Germinal center (tissue), 1 donor: Measurements from ENCODE around the gene GNS.

Experiments
- DNase-seq: peaks from one replicate; pipeline ENCODE4 v3.0.0; 2012; ENCODE audit warnings: mixed read lengths, low spot score

GNS gene

DNA sequence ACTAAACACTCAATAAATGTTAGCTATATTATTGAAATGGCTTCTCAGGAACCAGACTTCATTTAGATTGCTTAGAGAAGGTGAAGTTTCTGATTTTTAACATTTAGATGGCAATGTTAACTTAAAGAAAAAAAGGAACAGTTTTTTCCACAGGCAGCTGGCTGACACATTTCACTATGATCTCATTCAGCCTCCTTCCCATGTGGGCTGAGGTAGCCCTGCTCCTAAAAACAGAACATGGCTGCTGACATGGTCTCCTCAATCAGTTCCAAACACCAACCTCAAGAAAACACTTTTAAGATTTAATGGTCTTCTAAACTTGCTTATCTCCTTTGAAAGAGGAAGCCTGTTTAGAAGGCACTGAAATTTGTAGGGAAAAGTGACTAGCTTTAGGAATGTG, 23.8 kb downstream of the GNS start:
- no peak for DNase-seq

DNA sequence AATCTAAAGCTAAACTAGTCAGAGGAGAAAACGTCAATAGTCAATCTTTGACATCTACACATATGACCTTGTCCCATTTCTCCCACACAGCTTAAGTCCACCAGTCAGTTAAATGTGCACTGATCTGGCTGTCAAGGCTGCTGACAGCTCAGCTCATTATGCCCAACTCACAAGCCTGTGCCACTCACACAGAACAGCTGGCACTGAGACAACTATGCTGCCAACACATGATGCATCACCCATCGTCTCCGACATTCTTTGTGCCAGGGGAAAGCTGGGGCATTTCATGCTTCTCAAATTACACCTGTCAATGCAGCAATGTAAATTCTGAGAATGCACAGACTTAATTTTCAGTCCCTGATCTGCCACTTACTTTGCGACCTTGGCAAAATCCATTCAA, 25.3 kb downstream of the GNS start:
- DNase-seq, result no peak

DNA sequence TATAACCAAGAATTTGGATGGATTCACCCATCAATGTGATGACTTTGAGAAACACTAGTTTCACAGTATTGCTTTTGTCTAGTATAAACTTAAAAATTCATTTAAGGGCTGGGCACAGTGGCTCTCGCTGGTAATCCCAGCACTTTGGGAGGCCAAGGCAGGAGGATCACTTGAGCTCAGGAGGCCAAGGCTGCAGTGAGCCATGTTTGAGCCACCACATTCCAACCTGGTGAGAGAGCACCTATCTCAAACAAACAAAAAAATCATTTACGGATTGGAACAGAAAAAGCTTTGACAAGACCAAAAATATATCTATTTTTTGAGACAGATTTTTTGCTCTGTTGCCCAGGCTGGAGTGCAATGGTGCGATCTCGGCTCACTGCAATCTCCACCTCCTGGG, 27.5 kb downstream of the GNS start:
- no peak for DNase-seq

DNA sequence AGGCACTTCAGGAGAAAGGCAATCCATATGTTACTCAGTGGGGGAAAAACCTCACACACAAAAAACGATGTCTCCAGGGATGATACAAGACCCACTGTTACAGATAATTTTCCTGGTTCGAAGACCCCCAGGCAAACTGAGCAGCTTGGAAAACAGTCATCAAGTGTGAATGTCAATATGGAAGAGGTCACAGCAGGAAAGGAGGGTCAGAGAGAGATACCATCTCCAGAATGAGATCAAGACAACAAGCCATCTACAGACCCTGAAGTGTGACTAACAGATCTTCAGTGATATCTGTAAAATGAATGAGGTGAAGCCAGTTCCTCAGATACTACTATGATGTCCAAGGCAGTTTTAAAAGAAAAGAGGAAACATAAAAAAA, 28.6 kb downstream of the GNS start:
- no peak for DNase-seq

DNA sequence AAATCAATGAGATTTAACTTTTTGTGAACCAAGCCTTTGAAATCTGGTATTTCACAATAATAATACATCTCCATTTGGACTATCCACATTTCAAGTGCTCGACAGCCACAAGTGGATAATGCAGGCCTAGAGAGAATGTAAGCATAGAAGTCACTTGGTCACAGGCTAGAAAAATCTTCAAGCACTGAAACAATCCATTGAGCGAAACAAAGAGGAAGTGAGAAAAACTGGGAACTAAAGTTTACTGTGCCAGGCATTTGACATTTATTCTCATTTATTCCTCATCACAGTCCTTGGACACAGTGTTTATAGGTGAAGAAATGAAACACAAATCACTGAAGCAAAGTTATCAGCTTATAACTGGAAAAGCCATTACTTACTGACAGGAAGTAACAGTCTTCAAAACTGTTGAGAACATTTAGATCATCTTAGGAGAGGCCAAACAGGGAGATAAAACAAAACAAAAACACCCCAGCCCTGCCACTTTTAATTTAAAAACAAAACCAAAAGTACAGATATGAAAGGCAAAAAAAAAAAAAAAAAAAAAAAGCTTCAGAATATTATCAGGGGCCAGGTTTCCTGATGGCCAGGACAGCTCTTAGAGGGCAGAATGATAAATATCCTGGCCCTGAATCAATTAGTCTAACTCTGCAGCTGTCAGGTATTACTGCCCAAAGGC, 29.2 kb downstream of the GNS start:
- peak; percentile 15 for DNase-seq

DNA sequence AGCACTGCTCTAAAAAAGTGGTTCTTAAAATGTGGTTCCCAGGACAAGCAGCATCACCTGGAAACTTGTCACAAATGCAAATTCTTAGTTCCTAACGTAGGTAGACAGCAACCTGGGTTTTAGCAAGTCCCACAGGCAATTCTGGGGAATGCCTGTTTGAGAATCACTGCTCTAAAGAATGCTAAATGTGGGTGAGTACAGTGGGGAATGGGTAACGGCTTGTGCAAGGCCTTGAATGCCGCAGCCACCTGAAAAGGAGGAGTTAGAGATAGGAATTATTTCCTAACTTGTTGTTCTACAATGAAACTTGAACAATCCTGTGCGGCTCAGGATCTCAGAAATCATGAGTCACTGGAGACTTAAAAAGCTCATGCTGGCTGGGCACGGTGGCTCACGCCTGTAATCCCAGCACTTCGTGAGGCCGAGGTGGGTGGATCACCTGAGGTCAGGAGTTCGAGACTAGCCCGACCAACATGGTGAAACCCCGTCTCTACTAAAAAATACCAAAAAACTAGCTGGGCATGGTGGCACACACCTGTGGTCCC, 34.9 kb downstream of the GNS start:
- DNase-seq, result no peak

DNA sequence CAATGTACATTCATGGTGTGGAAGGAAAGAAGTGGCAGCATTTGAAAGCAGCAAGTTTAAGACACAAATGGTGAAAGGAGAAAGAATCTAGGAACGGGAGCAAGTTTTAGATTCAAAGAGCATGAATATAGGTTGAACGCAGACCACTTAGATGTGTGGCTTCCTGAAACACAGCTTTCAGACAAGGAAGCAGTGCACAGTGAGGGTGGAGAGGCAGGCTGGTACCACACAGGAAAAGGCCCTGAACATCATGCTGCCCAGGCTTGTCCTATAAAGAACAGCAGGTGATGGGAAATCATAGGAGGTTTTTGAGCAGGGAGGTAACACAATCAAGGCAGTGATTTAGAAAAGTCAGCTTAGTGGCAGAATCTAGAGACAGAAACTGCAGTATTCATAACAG, 35.6 kb downstream of the GNS start:
- no peak for DNase-seq

DNA sequence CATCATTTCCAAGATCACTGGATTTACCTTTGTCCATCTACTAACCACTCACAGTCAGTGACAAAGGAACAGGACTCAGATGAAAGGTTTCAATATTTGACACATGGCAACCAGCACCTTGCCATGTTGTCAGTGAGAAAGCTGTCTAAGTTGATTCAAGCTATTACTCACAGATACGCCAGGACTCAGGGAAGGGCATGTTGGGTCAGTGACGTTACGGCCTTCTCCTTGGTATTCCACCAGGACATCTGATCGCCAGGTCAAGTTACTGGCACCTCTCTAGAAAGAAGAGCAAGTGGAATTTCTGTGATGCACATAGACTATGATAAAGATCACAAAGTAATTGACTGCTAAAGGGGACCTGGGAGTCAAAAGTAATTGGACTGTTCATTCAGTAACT, 36.4 kb downstream of the GNS start:
- no peak for DNase-seq

DNA sequence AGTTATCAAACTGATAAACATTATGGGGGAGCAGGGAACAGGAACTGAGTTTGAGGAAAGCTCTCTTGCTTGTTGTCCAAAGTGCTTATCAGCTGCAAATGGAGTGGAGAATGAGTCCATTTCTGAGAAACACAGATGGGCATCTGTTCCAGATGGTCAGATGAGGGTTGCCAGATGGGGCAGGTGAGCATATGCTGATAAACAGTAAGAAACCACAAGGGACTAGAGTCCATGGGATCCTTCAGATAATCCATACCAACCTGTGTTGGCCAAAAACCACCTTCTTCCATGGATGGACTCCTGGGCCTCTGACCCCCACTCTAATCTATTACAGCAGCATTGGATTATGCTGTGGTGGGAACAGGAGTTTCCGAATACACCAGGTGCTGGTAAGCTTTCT, 38.3 kb downstream of the GNS start:
- no peak for DNase-seq

DNA sequence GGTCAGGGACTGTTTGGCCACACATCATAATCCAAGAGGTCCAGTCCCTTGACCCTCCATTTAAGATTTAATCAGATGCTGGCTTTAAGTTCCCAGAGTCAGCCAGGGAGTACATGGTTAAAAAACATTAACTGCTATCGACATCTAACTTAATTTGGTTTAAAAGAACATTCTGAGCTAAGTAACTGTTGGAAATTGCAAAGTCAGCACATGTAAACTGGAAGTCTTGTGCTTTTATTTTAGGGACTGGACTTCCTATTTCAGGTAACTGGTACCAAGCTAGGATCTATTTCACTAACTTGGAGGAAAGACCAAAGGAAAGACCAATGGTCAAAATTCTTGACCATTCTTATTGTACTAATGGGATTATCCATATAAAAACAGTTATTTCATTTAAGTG, 40.6 kb downstream of the GNS start:
- DNase-seq, result no peak

DNA sequence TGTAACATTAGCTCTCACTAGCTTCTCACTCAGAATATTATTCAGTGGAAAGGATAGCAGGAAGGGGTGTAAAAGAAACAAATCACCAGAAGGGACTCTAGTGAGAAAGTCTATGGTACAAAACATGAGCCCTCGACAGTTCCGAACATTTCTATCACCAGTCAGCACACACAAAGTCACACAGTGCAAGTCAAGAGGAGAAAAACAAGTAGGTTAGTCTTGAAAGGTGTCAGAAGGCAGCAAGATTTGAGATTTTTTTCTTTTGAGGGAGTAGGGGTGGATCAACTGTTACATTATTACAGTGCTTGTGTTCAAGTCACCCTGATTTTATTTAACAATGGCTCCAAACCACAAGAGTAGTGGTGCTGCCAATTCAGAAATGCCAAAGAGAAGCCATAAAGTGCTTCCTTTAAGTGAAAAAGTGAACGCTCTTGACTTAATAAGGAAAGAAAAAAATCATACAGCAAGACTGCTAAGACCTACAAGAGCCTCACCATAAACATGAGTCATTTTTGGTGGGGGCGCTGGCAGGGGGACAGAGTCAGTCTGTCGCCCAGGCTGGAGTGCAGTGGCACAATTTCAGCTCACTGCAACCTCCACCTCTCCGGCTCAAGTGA, 42.3 kb downstream of the GNS start:
- DNase-seq, result no peak

DNA sequence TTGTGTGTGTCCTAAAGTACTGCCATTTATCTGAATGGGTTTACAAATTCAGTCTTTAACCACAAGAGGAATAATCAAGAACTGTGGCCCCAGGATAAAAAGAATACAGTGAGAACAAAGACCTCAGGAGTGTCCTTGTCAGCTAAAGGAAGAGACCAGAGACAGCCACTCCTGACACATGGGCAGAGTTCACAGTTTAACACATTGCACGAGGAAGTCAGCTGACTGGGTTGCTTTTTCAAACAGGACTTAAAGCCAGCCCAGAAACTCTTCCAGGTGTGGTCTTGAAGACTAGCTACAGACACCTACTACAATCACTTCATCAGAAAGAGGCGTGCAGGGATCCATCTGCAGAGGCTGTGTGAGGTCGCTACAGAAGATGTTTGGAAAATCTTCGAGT, 42.8 kb downstream of the GNS start:
- DNase-seq, result no peak

DNA sequence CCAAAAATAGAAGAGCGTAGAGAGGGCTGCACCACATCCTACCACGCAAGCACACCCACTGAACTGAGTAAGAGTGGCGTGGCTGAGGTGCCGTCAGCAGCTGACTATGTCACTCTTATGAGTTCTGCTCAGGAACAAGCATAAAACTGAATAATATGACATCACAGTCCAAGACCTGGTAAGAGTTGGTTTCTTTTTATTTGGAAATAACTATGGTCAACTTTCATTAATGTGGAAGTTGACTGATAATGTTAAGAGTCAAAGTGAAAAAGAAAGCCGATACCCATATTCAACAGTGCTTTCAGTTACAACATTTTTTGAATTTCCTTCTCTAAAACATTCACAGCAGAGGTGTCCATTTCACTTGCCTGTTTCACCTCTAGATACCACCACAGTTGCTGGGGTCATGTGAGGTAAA, 44.6 kb downstream of the GNS start:
- no peak for DNase-seq

DNA sequence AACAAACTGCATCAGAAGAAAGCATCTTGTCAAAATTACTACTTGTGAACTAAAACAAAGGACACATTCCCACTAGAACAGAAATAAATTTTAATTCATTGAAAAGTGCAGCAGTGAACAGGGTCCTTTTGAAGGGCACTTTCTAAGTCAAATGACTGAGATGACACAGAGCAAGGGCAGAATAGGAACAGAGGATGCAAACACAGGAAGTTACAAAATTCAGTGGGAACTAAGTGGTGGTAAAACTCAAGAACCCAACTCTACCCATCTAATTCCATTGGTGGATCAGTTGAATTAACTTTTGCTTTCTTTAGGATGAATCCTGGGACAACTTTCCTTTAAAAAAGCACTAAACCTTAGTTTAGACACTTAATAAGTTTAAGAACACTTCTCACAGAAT, 45.8 kb downstream of the GNS start:
- DNase-seq, result no peak

DNA sequence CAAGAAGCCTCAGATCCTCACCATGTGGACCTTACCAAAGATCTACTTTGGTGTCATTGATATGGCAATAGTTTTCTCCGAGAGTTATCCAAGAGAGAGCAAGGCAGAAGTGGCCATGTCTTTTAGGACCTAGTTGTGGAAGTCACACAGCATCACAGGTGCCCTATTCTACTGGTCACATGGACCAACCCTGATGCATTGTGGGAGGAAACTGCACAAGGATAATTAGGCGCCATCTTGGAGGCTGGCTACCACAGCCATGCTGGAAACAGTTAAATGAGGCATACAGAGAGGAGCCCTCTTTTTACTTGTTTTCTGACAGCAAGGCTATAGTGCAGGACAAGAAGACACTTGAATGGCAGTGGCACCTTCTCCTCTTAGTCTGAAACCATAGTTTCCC, 49.8 kb downstream of the GNS start:
- no peak for DNase-seq

DNA sequence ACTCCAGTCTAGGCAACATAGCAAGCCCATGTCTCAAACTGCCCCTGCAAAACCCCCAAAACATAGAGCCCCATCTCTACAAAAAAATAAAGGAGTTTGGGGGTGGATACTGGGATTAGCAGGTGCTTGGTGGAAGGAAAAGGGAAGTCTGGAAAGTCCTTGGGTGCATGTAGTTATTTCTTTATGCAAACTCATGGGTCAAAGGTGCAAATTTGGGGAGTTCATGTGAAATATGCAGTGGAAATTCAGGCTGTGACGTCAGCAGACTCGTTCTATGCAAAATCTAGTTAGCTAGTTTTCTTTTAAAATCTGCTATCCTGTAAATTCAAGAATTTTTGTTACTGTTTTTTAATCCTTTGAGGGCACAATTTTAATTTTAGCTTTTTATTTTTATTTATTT, 51.3 kb downstream of the GNS start:
- no peak for DNase-seq

DNA sequence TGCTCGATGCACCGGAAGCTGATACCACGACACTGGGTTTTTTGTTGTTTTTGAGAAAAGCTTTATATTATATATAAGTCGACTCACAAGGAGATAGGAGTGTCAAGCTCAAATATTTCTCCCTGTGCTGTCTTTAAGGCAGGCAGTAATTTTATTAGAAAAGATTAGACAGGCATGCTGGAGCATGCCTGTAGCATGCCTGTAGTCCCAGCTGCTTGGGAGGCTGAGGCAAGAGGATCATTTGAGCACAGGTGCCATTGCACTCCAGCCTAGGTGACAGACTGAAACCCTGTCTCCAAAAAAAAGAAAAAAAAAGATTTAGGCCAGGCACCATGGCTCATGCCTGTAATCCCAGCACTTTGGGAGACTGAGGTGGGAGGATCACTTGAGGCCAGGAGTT, 51.8 kb downstream of the GNS start:
- no peak for DNase-seq

DNA sequence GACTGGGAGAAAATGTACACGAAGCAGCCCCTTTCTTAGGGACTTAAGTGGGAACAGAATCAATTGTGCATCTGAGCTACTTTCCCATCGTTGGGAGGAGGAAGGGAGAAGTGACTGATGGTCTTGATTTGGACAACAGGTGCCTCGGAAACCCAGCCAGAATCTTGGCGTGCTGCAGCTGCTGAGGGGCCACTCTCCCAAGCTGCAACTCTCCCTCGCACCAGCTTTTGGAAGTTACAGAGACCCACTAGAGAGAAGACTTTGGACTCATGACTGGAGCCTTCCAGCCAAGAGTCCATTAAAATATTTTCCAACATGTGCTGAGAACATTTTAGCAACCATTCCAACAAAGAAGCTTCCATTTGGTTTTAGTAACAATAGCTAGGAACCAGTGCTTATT, 52.3 kb downstream of the GNS start:
- DNase-seq, result no peak

DNA sequence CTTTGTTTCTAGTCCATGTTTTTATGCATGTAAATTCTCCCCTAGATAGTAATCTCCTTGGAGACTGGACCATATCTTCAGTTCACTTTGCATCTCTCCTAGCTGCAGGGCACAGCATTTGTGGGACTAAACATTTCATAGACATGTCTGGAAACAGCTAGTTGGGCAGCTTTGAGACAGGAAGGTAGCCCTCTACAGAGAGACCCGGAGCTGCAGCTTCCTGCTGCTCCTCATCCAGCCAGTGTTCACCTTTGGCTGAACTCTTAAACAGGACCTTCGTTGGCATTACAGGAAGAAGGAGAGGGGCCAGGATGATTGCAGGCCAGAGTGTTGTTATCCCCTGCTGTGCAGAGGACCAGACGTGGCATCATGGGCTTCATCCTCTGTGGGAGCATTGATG, 52.9 kb downstream of the GNS start:
- DNase-seq, result no peak

DNA sequence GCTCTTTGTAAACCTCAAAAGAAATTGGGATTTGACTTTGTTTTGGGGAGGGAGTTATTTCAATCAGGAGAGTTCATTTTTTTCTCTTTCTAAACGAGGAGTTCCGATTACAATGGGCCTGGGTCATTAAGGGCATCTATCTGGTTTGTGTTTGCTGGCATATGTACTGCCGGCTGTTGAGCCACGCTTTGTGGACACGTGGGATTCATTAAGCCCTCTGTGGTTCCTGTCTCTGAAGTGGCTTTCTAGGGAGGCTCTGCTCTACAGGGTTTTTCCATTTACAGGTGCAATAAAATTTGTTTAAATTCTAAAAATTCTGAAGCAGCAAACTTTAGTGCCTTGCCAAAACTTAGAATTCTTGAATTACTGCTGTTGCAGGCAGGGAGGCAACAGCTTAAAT, 57.9 kb downstream of the GNS start:
- DNase-seq, result no peak

DNA sequence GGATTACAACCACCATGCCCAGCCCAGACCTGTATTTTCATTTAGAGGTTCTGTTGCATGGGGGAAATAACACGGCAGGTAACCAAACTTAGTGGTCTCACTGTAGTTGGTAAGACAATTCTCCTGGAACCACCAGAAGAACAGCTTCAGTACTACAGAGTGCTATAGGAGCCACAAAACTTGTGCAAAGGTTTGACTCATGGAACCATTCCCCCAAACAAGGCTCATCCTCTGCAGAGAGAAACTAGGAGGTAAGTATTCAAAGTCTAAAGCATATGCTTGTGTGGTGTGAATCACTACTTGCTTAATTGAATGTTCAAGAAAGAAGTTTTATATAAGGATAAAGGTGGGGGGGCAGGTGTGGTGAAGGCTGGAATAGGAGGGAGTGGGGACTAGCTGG, 58.7 kb downstream of the GNS start:
- no peak for DNase-seq

DNA sequence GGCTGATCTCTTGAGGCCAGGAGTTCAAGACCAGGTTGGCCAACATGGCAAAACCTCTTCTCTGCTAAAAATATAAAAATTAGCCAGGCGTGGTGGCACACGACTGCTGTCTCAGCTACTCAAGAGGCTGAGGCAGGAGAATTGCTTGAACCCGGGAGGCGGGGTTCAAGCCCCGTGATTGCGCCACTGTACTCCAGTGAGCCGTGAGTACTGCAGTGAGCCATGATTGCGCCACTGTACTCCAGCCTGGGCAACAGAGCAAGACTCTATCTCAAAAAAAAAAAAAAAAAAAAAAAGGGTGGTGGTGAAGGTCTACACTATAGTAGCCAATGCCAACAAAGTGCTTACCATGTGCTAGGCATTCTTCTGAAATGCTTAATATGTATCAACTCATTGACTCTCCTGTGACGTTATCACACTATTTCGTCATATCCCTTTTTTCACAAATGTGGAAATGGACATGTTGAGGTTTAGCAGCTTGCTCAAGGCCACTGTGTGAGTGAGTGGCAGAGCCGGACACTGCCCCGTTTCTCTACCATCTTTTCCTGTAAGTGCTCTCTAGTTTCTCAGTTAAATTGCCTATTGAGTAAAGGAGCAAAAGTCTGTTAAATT, 59.6 kb downstream of the GNS start:
- DNase-seq, result no peak

DNA sequence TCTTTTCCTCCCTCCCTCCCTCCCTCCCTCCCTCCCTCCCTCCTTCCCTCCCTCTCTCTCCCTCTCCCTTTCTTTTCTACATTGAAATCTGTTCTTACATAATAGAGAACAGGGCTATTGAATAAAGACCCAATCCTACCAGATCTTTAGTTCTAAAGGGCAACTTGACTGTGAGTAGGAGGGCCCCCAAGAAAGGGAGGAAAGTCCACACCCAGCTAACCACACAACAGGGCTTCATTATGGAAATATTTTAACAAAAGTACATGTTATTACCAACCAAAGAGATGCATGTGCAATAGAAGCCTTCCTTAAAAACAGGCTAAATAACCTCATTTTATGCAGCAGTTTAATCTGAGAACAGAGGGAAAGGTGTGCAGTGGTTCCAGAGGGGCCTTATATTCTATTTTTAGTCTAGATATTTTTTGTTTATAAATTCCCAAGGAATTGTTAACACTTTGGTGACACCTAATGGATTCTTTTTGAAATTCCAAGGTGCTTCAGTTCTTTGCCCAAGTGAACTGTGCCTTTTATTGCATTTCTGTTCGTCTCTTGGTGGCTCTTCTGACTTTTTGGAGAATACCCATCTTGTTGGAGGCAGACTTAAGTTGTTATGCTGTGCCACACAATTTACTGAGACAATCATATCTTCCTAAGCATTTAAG, 63.0 kb downstream of the GNS start:
- no peak for DNase-seq
